Ishikawa (cell line): ENCODE measurements around the gene KIRREL3.

ENCODE experiments used
- CEBPB ChIP-seq: IDR thresholded peaks from 2 replicates; pipeline ENCODE4 v1.6.1; 2012
- EGR1 ChIP-seq: IDR thresholded peaks from 2 replicates; pipeline ENCODE4 v1.6.1; 2012
- EP300 ChIP-seq: IDR thresholded peaks from 2 replicates; pipeline ENCODE4 v1.6.1; 2012; ENCODE audit warnings: borderline replicate concordance
- FOXM1 ChIP-seq: IDR thresholded peaks from 2 replicates; pipeline ENCODE4 v1.6.1; 2012; ENCODE audit warnings: low read depth, borderline replicate concordance
- NFIC ChIP-seq: IDR thresholded peaks from 2 replicates; pipeline ENCODE4 v1.6.1; 2012
- RAD21 ChIP-seq: IDR thresholded peaks from 2 replicates; pipeline ENCODE4 v1.6.1; 2012; ENCODE audit warnings: low read depth
- TAF1 ChIP-seq: IDR thresholded peaks from 2 replicates; pipeline ENCODE4 v1.6.1; 2012; ENCODE audit warnings: low read depth, mild to moderate bottlenecking
- YY1 ChIP-seq: IDR thresholded peaks from 2 replicates; pipeline ENCODE4 v1.6.1; 2012; ENCODE audit warnings: low read depth
- ZBTB7A ChIP-seq: IDR thresholded peaks from 2 replicates; pipeline ENCODE4 v1.6.1; 2012; ENCODE audit warnings: low read depth
- TF ChIP-seq, protein P1 (sequence below): IDR thresholded peaks from 2 replicates; pipeline ENCODE4 v1.6.1; 2012; ENCODE audit warnings: low read depth, mild to moderate bottlenecking
- TF ChIP-seq, protein P2 (sequence below): IDR thresholded peaks from 2 replicates; pipeline ENCODE4 v1.6.1; 2012

DNA sequence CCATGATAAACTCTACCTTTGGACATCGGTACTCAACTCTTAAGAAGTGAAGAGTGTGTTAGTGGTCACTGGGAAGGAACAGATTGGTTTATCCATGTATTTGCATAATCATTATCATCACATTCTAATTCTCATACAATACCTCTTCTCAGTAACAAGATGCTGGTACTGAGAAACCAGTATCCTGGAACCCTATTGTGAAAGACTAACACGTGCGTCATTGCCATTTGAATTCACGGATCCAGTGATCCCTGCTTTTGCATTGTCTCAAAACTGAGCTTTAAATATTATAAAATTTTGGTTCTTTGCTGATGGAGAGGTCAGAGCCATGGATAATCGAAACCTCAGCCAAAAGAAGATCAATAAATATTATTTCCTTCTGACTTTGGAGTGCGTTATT, 35.2 kb downstream of the KIRREL3 start:
- TF ChIP-seq, protein P1, sequence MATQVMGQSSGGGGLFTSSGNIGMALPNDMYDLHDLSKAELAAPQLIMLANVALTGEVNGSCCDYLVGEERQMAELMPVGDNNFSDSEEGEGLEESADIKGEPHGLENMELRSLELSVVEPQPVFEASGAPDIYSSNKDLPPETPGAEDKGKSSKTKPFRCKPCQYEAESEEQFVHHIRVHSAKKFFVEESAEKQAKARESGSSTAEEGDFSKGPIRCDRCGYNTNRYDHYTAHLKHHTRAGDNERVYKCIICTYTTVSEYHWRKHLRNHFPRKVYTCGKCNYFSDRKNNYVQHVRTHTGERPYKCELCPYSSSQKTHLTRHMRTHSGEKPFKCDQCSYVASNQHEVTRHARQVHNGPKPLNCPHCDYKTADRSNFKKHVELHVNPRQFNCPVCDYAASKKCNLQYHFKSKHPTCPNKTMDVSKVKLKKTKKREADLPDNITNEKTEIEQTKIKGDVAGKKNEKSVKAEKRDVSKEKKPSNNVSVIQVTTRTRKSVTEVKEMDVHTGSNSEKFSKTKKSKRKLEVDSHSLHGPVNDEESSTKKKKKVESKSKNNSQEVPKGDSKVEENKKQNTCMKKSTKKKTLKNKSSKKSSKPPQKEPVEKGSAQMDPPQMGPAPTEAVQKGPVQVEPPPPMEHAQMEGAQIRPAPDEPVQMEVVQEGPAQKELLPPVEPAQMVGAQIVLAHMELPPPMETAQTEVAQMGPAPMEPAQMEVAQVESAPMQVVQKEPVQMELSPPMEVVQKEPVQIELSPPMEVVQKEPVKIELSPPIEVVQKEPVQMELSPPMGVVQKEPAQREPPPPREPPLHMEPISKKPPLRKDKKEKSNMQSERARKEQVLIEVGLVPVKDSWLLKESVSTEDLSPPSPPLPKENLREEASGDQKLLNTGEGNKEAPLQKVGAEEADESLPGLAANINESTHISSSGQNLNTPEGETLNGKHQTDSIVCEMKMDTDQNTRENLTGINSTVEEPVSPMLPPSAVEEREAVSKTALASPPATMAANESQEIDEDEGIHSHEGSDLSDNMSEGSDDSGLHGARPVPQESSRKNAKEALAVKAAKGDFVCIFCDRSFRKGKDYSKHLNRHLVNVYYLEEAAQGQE = no peak
- TF ChIP-seq EGR1 = no peak
- TF ChIP-seq EP300 = no peak
- TF ChIP-seq, protein P2, sequence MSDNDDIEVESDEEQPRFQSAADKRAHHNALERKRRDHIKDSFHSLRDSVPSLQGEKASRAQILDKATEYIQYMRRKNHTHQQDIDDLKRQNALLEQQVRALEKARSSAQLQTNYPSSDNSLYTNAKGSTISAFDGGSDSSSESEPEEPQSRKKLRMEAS = no peak
- TF ChIP-seq RAD21 = no peak
- TF ChIP-seq YY1 = no peak
- no peak for TF ChIP-seq NFIC
- no peak for TF ChIP-seq CEBPB
- TF ChIP-seq TAF1 = no peak
- no peak for TF ChIP-seq ZBTB7A
- TF ChIP-seq FOXM1 = no peak
